GM12872 (cell line): Measurements from ENCODE around the gene CHRNB1.

Experiments used
- CTCF ChIP-seq: IDR thresholded peaks from 3 replicates; pipeline ENCODE4 v1.5.1; 2011; ENCODE audit warnings: low read depth, mild to moderate bottlenecking, low read length, moderate library complexity; ENCODE audit not compliant: insufficient read depth

Gene CHRNB1

GRCh38 chr17:7425756-7426155 is 19.1 kb upstream of the CHRNB1 start:
- TF ChIP-seq CTCF: no peak

GRCh38 chr17:7426203-7426863 is 18.5 kb upstream of the CHRNB1 start:
- no peak for TF ChIP-seq CTCF

- TF ChIP-seq CTCF: no peak
These were observed 17.9 kb upstream of the CHRNB1 start for GRCh38 chr17:7426896-7427489.

DNA sequence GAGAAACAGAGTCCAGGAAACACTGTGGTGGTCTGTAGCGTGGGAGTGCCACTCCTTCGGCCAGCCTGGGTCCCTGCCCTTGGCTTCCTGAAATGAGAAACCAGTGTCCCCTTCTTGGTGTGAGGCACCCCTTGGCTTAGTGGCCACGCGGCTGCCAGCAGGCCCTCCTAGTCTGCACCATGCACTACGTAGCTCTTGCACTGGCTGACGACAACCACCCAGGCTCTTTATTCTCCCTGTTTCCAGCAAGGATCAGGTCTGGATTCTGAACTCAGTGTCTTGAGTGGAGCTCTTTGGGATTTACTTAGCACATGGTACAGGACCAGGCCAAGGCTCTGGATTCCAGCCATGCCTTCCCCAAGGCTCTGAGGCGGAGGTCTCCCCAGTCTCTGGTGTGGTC is 17.3 kb upstream of the CHRNB1 start:
- no peak for TF ChIP-seq CTCF

DNA sequence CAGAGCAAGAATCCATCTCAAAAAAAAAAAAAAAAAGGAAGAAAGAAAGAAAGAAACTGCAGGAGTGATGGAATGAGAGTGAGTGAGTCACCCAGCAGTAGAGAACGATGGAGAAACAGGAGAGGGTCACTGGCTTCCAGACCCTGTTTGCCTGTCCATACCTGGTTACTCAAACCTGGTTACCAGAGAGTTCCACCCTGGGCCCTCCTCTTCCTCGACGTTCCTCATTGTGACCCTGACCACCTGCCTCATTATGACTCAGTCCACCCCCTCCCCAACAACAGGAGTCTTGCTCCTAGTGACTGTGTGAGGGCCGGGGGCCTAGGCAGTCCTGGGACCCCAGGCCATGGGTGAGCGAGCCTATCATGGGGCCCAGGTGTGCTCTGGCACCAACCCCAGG is 16.3 kb upstream of the CHRNB1 start, which contains the start of gene SPEM3:
Gene SPEM3, plus strand, starts transcription at position 301 of the 400 bp plus-strand sequence. Its CDS starts 46 bp downstream, at position 347.
- no peak for TF ChIP-seq CTCF

GRCh38 chr17:7429722-7430121 is 15.1 kb upstream of the CHRNB1 start:
- no peak for TF ChIP-seq CTCF

- no peak for TF ChIP-seq CTCF
These were observed 13.6 kb upstream of the CHRNB1 start for GRCh38 chr17:7431231-7431630.
